Measurements from ENCODE around the gene GLRA3. TPM values are rescaled to one million over a fixed set of nuclear protein-coding genes. Genes with fewer than 3 reads are reported as not detected.

The GLRA3 gene
- total RNA-seq, 1 donor from 2014 or later: not detected

GRCh38 chr4:174654634-174655033 lies 174.4 kb downstream of the GLRA3 start:
- no peak for TF ChIP-seq CTCF (conservative IDR thresholded peaks at IDR 0.05)
- no peaks in the 10 kb centered on the region for H3K9me3 Mint-ChIP-seq
- H3K4me3 Mint-ChIP-seq: no peak overlapping the region
- H3K4me1 Mint-ChIP-seq: peaks cover 4% of the 10 kb centered on the region
- no peaks in the 10 kb centered on the region for H3K36me3 Mint-ChIP-seq (ENCODE audit: low read depth)
- H3K27me3 Mint-ChIP-seq (ENCODE audit: low read depth): no peaks in the 10 kb centered on the region
- DNase-seq (ENCODE audit: low read depth, low spot score): no peak
- no peak overlapping the region for H3K27ac Mint-ChIP-seq (ENCODE audit: unreplicated experiment)

DNA sequence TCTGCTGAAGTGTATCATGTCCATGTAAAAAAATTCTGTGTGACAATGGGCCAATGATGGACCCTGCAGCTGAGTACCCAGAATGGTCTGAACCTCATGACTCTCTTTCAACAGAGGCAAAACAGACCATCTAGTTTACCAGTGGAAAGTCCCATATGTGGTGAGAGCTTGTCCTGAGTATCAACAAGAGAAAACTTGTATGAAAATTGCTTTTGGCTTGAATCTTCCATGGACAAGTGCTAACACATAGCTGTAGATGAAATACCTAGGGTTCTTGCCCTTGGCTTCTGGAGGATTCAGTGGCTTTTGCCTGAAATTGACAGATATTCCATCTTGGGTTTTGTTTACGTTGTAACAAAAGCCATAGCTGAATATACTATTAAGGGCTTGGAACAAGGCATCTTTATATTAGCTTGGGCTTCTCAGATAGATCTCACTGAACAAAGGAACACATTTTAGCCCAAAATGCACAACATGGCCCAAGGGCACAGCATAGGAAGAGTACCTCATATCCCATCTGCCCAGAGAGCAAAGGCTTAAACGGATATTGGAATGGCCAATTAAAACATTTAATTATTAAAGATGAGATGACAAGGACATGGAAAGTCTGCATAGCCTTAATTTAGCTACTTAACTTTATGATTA lies 178.2 kb downstream of the GLRA3 start:
- no peak for DNase-seq (ENCODE audit: low read depth, low spot score)
- Mint-ChIP-seq H3K27me3 (ENCODE audit: low read depth) (no peaks in the 10 kb centered on the region), H3K9me3 (no peaks in the 10 kb centered on the region), H3K27ac (ENCODE audit: unreplicated experiment) (no peak overlapping the region), H3K4me3 (no peak overlapping the region), H3K36me3 (ENCODE audit: low read depth) (no peaks in the 10 kb centered on the region), H3K4me1 (peaks cover 4% of the 10 kb centered on the region)
- TF ChIP-seq CTCF (conservative IDR thresholded peaks at IDR 0.05): no peak

DNA sequence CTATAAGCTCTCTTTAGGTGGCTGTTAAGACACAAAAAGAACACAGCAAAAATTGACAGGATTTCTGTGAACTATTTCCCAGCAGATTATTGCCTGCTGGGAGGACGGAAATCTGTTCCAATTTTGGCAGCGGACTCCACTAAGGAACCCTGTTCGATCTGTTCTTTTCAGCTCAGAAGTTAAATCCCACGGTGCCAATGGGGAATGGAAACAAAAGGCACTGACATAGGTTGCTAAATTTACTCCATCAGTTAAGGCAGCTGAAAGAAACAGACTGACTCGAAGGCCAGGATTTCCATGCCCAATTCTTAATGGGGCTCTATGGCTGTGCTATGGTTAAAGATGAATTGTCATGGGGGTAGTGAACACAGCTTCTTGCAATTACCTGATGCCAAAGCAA lies 180.2 kb downstream of the GLRA3 start:
- Mint-ChIP-seq H3K4me3 (no peak overlapping the region), H3K36me3 (ENCODE audit: low read depth) (no peaks in the 10 kb centered on the region), H3K9me3 (no peaks in the 10 kb centered on the region), H3K27me3 (ENCODE audit: low read depth) (no peaks in the 10 kb centered on the region), H3K27ac (ENCODE audit: unreplicated experiment) (no peak overlapping the region), H3K4me1 (peaks cover 4% of the 10 kb centered on the region)
- no peak for DNase-seq (ENCODE audit: low read depth, low spot score)
- no peak for TF ChIP-seq CTCF (conservative IDR thresholded peaks at IDR 0.05)

DNA sequence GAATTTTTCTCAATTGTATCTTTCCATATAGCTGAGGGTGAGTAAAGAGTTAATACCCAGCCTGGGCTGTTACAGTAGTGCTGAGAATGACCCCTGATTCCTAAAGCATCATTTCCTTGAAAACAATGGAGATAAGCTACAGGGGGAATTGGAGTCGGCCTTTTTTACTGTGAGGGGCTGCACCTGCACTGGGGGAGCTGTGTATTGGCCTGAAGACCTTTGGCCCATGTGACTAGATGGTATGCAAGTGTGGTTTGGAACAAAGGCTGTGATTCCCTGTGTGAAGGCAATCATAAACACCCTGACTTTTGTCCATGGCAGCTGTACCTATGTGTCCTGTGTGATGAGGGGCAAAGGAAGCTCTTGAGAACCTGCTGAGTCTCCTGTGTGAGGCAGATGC lies 182.7 kb downstream of the GLRA3 start:
- H3K4me3 Mint-ChIP-seq: no peak overlapping the region
- no peaks in the 10 kb centered on the region for H3K9me3 Mint-ChIP-seq
- no peak for DNase-seq (ENCODE audit: low read depth, low spot score)
- peaks cover 4% of the 10 kb centered on the region for H3K27me3 Mint-ChIP-seq (ENCODE audit: low read depth)
- no peak overlapping the region for H3K27ac Mint-ChIP-seq (ENCODE audit: unreplicated experiment)
- no peaks in the 10 kb centered on the region for H3K36me3 Mint-ChIP-seq (ENCODE audit: low read depth)
- no peak for TF ChIP-seq CTCF (conservative IDR thresholded peaks at IDR 0.05)
- H3K4me1 Mint-ChIP-seq: peaks cover 4% of the 10 kb centered on the region

- Mint-ChIP-seq H3K4me1 (no peaks in the 10 kb centered on the region), H3K36me3 (ENCODE audit: low read depth) (no peaks in the 10 kb centered on the region), H3K9me3 (no peaks in the 10 kb centered on the region), H3K27ac (ENCODE audit: unreplicated experiment) (no peak overlapping the region), H3K27me3 (ENCODE audit: low read depth) (peaks cover 7% of the 10 kb centered on the region), H3K4me3 (no peak overlapping the region)
- TF ChIP-seq CTCF (conservative IDR thresholded peaks at IDR 0.05): no peak
- DNase-seq (ENCODE audit: low read depth, low spot score): no peak
Observed at GRCh38 chr4:174640146-174640545, 188.9 kb downstream of the GLRA3 start.

Data from neural crest cell (in vitro differentiated cells).